ENCODE data around the gene ZSCAN10.

- TF ChIP-seq CTCF (IDR thresholded peaks at IDR 0.05) (no peak), POLR2AphosphoS5 (IDR thresholded peaks at IDR 0.05) (no peak), EP300 (IDR thresholded peaks at IDR 0.05) (no peak)
Observed at GRCh38 chr16:3049921-3050481, 49.1 kb downstream of the ZSCAN10 start.

Measured in gastroesophageal sphincter (tissue), 3 donors.